Dedifferentiated amniotic fluid mesenchymal stem cell (primary cell): ENCODE measurements around the gene TNIP1.

Source experiments
- DNase-seq: peaks from one replicate; pipeline ENCODE4 v3.0.0-alpha.2; 2016; ENCODE audit errors: extremely low spot score

The TNIP1 gene

DNA sequence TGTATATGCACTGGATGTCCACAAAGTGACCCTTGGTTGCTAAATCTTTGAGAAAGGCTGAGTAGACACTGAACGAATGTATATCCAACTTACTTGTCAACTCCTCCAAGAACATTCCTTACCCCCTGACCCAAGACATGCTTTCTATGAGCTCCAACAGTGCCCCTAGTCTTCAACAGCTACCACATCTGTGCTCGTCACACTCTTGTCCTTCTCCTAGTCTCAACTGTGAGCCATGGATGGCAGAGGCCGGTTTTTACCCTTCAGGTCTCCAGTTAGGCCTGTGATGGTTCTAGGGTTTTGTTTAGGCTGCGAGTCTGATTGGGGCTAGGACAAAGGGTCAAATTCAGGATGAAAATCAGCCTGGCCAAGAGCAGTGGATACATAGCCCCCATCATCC is 79.4 kb downstream of the TNIP1 start:
- no peak for DNase-seq

DNA sequence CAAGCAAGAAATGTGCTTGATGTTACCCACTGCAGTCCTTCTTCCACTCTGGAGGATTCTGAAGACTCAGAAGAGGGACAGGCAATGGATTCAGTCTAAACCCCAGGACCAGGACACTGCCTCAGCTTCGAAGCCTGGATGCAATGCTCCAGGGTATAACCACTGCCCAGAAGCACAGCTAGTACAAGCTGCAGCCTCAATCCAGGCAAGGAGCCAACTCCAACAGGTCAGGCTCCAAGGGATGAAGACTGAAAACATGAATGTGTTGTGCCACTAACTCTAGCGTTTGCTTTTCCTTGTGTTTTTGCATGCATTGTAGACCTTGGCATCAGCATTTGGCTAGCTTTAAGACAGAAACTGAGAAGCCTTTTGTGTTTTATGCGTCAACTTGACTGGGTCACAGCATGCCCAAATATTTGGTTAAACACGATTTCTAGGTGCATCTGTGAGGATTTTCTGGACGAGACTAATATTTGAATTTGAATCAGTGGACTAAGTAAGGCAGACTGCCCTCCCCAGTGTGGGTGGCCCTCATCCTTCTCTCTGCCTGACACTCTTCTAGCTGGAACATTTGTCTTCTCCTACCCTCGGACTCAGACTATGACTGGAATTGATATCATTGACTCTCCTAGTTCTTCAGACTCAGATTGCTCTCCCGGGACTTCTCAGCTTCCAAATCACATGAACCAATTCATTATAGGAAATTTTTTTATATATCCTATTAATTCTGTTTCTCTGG is 81.0 kb downstream of the TNIP1 start:
- no peak for DNase-seq

DNA sequence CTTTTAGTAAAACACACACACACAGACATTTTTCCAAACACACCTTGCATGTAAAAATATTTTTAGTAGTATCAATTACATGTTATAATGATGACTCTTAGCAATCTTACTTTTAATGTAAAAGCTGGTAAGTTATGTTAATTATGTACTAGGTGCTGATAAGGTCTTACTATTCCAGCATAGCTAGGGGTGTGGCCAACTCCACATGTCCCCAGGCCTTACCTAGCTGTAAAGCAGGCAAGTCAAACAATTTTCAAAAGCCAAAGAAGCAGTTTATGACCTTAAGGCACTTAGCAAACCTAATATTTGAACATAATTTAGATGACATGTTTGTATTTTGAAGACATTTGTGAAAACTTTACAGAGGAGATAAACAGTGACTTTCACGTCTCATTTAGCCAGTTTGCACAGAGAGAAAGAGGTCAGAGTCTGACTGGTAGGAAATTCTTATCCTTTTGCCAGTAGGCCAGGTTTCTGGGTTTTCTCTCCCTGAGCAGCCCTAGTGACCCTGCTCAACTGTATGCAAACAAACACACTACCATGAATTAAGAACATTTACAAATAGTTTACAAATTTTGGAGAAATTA is 86.9 kb downstream of the TNIP1 start:
- DNase-seq: no peak

DNA sequence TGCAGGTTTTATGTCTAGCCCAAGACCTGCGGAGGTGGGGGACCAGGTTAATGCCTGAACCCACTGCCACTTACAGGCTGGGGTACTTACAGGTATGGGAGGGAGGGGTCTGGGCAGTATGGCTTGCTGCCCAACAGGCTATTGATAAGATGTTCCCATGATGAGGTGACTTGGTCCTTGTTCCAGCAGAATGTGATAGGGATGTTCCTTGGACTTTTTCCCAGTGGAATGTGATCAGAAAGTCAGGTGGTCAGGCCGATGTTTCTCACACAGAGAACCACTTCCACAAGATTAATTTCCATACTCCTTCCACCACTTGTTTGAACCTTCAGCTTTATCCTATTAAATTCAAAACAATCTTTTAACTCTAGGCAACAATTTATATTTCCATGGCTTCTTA is 87.4 kb downstream of the TNIP1 start:
- no peak for DNase-seq

DNA sequence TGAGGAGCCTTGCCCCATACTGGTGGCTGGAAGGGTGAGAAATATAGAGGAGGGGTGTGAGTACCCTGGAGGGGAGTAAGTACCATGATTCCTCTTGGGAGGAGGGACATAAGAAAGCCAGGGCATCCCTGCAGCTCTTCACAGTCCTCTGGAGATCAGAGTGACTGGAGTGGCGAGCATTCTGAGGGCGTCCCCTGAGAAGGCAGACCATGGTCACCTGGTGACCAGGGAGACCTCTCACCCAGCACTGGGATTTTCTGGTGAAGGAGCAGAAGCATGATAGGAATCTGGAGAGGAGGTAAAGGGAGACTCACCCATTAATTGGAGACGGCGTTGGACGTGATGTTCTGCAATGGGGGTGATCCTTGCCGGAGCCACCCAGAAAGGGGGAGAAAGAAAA is 88.1 kb downstream of the TNIP1 start:
- DNase-seq: no peak

DNA sequence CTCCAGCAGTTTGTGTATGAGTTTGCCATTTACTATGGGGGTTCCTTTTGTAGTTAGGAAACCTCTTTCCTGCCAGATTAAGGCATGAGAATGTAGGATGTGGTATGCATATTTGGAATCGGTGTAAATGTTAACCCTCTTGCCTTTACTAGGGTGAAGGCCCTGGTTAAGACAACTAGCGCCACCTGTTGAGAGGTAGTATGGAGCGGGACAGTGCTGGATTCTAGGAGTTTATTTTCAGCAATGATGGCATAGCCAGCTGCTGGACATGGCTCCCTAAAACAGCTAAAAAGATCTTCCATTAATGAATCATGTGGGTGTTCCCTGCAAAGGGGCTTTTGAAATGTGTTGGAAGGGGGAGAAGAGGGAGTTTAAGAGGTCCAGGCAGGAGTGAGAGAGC is 91.1 kb downstream of the TNIP1 start:
- no peak for DNase-seq

DNA sequence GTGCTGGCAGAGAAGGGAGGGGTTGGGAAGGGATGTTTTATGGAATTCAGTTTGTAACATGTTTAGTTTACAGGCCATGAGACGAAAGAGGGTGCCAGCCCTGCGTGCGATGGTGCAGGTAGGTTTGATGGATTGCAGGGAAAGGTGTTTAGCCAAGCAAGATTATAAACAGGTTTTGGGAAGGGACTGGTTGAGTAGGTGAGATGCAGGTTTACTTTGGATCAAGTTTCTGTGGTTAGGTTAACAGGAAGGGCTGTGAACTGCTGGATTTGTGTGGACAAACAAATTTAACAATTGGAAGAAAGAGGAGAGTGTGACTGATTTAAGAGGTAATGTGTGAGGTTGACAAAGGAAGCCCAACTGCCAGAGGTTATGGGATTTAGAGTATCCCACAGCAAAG is 93.1 kb downstream of the TNIP1 start:
- DNase-seq: no peak
